BE2C (cell line): ENCODE measurements around the gene NRIP3.
"Not testable (repeated sequence)": the region's sequence is repeated elsewhere in the genome, so short reads cannot be mapped to it uniquely, and the experiment has no call there.

Source experiments
- DNase-seq: peaks from one replicate; pipeline ENCODE4 v3.0.0-alpha.2; 2020
- H3K27me3 ChIP-seq: fragments of 250-450 bp; sonication (Bioruptor Pico); 2 replicates; pipeline ENCODE4 v1.5.1; 2020; ENCODE audit warnings: mild to moderate bottlenecking
- H3K36me3 ChIP-seq: fragments of 250-450 bp; sonication (Bioruptor Pico); 2 replicates; pipeline ENCODE4 v1.5.1; 2020; ENCODE audit warnings: mild to moderate bottlenecking
- H3K4me1 ChIP-seq: fragments of 250-450 bp; sonication (Bioruptor Pico); 2 replicates; pipeline ENCODE4 v1.5.1; 2020
- H3K4me3 ChIP-seq: 2 replicates; pipeline ENCODE4 v1.5.1; 2011; ENCODE audit warnings: low read depth, low read length
- H3K9me3 ChIP-seq: fragments of 250-450 bp; sonication (Bioruptor Pico); 2 replicates; pipeline ENCODE4 v1.5.1; 2020
- TF ChIP-seq, protein P1 (sequence below): IDR thresholded peaks from 2 replicates; pipeline ENCODE4 v1.5.1; 2012; ENCODE audit warnings: mild to moderate bottlenecking, low read depth, low read length

The NRIP3 gene

DNA sequence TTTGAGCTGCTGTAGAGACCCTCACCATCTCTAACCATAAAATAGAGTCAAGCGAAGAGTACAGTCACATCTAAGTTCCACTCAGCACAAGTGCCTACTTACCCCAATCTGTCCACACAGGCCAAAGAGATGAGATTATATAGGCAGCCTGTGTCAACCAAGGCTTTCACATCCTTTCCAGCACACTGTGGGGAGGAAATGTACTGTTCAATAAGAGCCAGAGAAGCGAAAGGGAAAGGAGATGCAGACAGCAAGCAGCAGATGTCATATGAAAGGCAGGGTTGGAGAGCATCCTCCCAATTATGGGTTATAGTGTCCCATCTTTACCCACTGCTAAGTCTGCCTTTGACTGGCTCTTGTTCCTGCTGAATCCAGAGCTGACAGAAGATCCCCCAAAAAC is 16.4 kb downstream of the NRIP3 start:
- H3K27me3 ChIP-seq: no peaks in the 10 kb centered on the region
- no peaks in the 10 kb centered on the region for H3K36me3 ChIP-seq
- H3K4me1 ChIP-seq: no peaks in the 10 kb centered on the region
- H3K9me3 ChIP-seq: no peaks in the 10 kb centered on the region
- TF ChIP-seq, protein P1, sequence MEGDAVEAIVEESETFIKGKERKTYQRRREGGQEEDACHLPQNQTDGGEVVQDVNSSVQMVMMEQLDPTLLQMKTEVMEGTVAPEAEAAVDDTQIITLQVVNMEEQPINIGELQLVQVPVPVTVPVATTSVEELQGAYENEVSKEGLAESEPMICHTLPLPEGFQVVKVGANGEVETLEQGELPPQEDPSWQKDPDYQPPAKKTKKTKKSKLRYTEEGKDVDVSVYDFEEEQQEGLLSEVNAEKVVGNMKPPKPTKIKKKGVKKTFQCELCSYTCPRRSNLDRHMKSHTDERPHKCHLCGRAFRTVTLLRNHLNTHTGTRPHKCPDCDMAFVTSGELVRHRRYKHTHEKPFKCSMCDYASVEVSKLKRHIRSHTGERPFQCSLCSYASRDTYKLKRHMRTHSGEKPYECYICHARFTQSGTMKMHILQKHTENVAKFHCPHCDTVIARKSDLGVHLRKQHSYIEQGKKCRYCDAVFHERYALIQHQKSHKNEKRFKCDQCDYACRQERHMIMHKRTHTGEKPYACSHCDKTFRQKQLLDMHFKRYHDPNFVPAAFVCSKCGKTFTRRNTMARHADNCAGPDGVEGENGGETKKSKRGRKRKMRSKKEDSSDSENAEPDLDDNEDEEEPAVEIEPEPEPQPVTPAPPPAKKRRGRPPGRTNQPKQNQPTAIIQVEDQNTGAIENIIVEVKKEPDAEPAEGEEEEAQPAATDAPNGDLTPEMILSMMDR: no peak
- no peak for DNase-seq
- no peak overlapping the region for H3K4me3 ChIP-seq

DNA sequence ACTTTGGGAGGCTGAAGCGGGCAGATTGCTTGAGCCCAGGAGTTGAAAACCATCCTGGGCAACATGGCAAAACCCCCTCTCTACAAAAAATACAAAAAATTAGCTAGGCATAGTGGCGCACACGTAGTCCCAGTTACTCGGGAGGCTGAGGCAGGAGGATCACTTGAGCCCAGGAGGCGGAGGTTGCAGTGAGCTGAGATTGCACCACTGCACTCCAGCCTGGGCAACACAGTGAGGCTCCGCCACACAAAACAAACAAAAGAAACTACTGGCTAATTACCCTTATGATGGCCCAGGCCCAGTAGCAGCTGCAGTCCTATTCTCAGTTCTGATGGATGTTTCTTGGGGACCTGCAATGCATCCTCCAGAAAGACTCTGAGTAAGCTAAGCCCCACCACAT is 17.0 kb downstream of the NRIP3 start:
- H3K27me3 ChIP-seq, H3K4me3 ChIP-seq, DNase-seq, H3K4me1 ChIP-seq, H3K9me3 ChIP-seq, H3K36me3 ChIP-seq: not testable (repeated sequence)

DNA sequence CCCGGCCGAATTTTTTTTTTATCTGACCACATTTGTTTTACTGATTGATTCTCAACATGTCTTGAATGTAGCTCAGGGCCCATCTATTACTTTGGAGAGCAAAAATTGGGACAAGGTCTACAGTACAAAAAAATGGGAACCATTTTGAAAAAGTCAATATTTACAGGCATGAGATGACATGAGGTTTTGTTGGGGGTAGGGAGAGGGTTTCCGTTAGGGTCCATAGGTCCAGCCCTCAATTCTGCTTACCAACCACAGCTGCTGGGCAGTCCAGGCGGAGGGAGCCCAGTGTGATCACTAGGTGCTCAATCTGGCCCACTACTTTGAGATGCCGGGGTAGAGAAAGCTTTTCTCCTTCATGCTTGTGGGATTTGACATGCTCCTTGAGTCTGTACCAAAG is 18.3 kb downstream of the NRIP3 start:
- H3K9me3 ChIP-seq: no peaks in the 10 kb centered on the region

DNA sequence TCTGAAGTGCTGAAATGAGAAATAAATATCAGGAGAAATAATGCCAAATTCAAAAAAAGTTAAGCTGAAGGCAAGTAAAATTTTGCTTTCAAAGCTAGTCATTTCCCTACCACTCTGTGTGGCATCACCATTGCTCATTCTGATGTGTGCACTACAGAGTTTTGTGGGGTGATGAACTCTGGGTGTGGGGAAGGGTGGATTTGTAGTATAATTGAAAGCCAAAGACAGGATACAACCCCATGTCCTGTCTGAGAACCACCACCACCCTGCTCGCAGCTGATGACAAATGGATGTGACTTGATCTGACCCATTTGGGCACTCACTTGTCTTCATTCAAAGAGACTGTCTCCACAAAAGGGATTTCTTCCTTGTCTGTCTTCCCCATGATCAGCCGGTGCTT is 20.2 kb downstream of the NRIP3 start:
- TF ChIP-seq, protein P1: no peak
- Histone ChIP-seq H3K27me3 (no peaks in the 10 kb centered on the region), H3K4me1 (no peaks in the 10 kb centered on the region)

More for the DNA sequence above, 18.3 kb downstream of the NRIP3 start:
- Histone ChIP-seq H3K4me1 (no peaks in the 10 kb centered on the region), H3K4me3 (no peak overlapping the region), H3K36me3 (no peaks in the 10 kb centered on the region), H3K27me3 (no peaks in the 10 kb centered on the region)
- TF ChIP-seq, protein P1: no peak
- DNase-seq: no peak

DNA sequence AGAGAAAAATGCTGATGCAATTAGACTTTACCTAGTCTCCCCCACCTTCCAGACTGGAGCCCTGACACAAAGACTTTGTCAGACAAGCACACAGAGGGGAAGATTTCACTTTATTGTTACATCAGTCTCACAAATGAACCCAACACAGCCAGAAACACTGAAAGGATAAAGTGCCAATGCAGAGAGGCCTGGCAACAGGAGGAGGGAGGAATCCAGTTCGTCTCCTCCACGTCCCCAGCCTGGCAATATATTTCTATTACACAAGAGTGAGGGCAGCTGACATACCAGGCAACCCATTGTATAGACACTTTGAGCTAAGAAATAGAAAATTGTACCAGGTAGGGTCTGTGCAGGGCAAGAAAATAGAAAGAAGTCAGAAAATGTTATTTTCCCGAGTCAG is 23.3 kb downstream of the NRIP3 start:
- TF ChIP-seq, protein P1: no peak
- no peaks in the 10 kb centered on the region for H3K9me3 ChIP-seq
- H3K4me1 ChIP-seq: no peaks in the 10 kb centered on the region
- H3K4me3 ChIP-seq: no peak overlapping the region
- no peak for DNase-seq
- no peaks in the 10 kb centered on the region for H3K27me3 ChIP-seq
- H3K36me3 ChIP-seq: no peaks in the 10 kb centered on the region

More for the DNA sequence above, 20.2 kb downstream of the NRIP3 start:
- no peak overlapping the region for H3K4me3 ChIP-seq
- H3K36me3 ChIP-seq: no peaks in the 10 kb centered on the region
- DNase-seq: no peak
- H3K9me3 ChIP-seq: no peaks in the 10 kb centered on the region

DNA sequence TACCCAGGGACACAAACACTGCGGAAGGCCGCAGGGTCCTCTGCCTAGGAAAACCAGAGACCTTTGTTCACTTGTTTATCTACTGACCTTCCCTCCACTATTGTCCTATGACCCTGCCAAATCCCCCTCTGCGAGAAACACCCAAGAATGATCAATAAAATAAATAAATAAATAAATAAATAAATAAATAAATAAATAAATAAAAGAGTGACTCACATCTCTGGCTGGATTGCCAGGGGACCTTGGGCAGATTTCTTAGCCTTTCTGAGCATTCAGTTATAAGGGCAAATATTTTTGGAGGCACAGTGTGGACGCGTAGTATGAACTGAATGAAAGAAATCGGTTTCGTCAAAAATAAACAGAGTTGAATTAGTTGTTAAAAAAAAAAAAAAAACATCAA is 24.4 kb downstream of the NRIP3 start:
- not testable (repeated sequence) for DNase-seq, H3K9me3 ChIP-seq, H3K36me3 ChIP-seq, H3K4me1 ChIP-seq, H3K27me3 ChIP-seq, H3K4me3 ChIP-seq

DNA sequence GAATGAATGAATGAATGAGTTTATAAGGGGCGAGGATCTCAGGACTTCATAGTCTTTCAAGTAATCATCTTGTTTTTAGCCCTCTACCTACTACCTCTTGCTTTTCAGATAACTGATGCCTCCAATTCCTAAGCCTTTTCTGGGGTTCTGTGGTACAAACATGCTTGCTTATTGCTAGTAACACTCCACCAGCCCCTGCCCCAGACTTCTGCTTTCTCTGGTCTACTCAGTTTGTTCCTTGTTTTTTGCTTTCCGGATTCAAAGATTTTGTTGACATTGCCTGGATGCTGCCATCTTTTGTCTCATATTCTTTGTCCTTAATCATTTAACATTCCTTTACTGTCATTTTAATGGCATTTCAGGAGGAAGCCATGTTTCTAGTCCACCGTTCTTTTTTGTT is 30.7 kb downstream of the NRIP3 start:
- Histone ChIP-seq H3K36me3 (no peaks in the 10 kb centered on the region), H3K9me3 (no peaks in the 10 kb centered on the region), H3K4me1 (no peaks in the 10 kb centered on the region), H3K4me3 (no peak overlapping the region), H3K27me3 (no peaks in the 10 kb centered on the region)
- TF ChIP-seq, protein P1: no peak
- DNase-seq: no peak
